PFSK-1 (cell line): Measurements from ENCODE around the gene SRSF10.

ENCODE experiments used
- FOXP2 ChIP-seq: optimal IDR thresholded peaks from 2 replicates; pipeline ENCODE3; 2011; ENCODE audit warnings: borderline replicate concordance, control low read depth, inconsistent platforms; ENCODE audit not compliant: insufficient read depth; ENCODE audit errors: extremely low read length, extremely low read depth
- POLR2AphosphoS5 ChIP-seq: IDR thresholded peaks from 2 replicates; pipeline ENCODE4 v1.6.1; 2012; ENCODE audit warnings: low read depth, mild to moderate bottlenecking, control low read depth, low read length, moderate library complexity
- REST ChIP-seq, 2 experiments: IDR thresholded peaks; 2 replicates each; pipeline versions ENCODE4 v1.6.1 to v1.8.0; 2011 to 2012; ENCODE audit warnings: low read depth in 2 of 2, low read length in 2 of 2, control low read depth in 1 of 2, inconsistent platforms in 1 of 2, mild to moderate bottlenecking in 1 of 2, moderate library complexity in 1 of 2; ENCODE audit not compliant: insufficient read depth in 1 of 2
- SIN3A ChIP-seq: IDR thresholded peaks from 2 replicates; pipeline ENCODE4 v1.6.1; 2012; ENCODE audit warnings: mild to moderate bottlenecking, low read length, moderate library complexity, borderline replicate concordance; ENCODE audit not compliant: insufficient read depth
- TAF1 ChIP-seq: IDR thresholded peaks from 2 replicates; pipeline ENCODE4 v1.6.1; 2012; ENCODE audit warnings: low read length, control low read depth, borderline replicate concordance; ENCODE audit not compliant: insufficient read depth

Gene SRSF10

DNA sequence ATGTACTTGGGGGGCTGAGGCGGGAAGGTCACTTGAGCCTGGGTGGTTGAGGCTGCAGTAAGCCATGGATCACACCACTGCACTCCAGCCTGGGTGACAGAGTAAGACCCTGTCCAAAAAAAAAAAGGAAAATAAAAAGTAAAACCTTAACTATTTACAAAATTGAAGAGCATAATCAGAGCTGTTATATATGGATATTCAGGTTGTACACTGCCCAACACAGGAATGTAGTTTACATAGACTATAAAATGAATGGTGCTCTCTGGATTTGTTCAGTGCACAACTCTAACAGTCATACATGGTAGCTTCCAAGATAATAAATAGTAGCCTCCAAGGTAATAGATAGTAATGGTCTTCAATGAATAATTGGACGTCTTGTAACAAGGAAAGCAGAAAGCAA, 22.6 kb upstream of the SRSF10 start:
- TF ChIP-seq SIN3A (no peak), POLR2AphosphoS5 (no peak), REST (IDR thresholded peaks at IDR 0.05; ENCODE audit: insufficient read depth in 1 of 2, low read depth in 2 of 2, low read length in 2 of 2) (no peak), FOXP2 (no peak), TAF1 (no peak)

DNA sequence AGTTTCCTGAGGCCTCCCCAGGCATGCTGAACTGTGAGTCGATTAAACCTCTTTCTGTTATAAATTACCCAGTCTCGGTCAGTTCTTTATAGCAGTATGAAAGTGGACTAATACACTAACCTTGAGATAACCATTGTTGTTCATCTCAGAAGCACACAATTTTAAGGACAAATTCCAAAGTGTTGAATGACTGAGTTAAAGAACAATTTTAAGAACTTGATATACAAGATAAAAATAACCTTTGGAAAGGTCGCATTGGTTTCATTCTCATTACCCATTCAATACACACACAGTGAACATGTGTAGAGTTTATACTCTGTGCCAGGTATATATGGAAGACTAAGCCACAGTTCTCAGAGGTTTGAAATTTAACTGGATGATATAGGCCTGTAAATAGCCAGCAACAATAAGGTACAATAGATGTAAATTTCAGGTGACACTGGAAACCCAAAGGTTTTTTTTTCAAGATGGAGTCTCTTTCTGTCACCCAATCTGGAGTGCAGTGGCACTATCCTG, 19.1 kb upstream of the SRSF10 start:
- TF ChIP-seq SIN3A, result no peak

DNA sequence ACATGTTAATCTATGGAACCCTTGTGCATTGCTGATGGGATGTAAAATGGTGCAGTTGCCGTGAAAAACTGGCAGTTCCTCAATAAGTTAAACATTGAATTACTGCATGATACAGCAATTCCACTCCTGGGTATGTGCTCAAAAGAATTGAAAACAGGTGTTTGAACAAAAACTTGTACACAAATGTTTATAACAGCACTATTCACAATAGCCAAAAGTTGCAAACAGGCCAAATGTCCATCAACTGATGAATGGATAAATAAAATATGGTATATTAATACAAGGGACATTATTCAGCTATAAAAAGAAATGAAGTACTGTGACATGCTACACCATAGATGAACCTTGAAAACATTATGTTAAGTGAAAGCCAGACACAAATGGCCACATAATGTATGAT, 17.7 kb upstream of the SRSF10 start:
- TF ChIP-seq REST (IDR thresholded peaks at IDR 0.05; ENCODE audit: insufficient read depth in 1 of 2, low read depth in 2 of 2, low read length in 2 of 2), result no peak
- TF ChIP-seq POLR2AphosphoS5, result no peak
- TF ChIP-seq SIN3A, result no peak
- no peak for TF ChIP-seq FOXP2
- TF ChIP-seq TAF1, result no peak

DNA sequence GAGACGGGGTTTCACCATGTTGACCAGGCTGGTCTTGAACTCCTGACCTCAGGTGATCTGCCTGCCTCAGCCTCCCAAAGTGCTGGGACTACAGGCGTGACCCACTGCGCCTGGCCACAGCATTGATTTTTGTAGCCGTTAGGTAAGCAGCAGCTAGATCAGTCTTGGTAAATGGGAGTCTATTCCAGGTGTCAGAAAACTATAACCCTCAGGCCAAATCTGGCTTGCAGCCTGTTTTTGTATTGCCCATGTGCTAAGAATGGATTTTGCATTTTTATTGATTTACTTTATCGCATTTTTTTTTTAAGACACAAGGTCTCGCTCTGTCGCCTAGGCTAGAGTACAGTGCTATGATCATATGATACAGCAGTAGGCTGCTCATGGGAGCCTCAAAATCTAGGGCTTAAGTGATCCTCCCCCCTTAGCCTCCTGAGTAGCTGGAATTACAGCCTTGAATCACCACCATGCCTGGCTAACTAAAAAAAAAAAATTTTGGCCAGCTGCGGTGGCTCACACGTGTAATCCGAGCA, 16.6 kb upstream of the SRSF10 start:
- TF ChIP-seq SIN3A, result no peak
- TF ChIP-seq POLR2AphosphoS5, result no peak
- no peak for TF ChIP-seq TAF1
- TF ChIP-seq REST (IDR thresholded peaks at IDR 0.05; ENCODE audit: insufficient read depth in 1 of 2, low read depth in 2 of 2, low read length in 2 of 2), result no peak
- TF ChIP-seq FOXP2, result no peak

GRCh38 chr1:23995431-23995837, 15.3 kb upstream of the SRSF10 start:
- TF ChIP-seq REST (IDR thresholded peaks at IDR 0.05; ENCODE audit: insufficient read depth in 1 of 2, low read depth in 2 of 2, low read length in 2 of 2) (no peak), POLR2AphosphoS5 (no peak)

GRCh38 chr1:23989263-23989662, 9.1 kb upstream of the SRSF10 start:
- TF ChIP-seq TAF1 (no peak), FOXP2 (no peak), REST (IDR thresholded peaks at IDR 0.05; ENCODE audit: insufficient read depth in 1 of 2, low read depth in 2 of 2, low read length in 2 of 2) (no peak), SIN3A (no peak), POLR2AphosphoS5 (no peak)
